Hematopoietic multipotent progenitor cell treated with erythropoietin and hydrocortisone succinate and interleukin-3 and kit ligand, for 17 days (in vitro differentiated cells): ENCODE data around the gene UXS1.
A peak's percentile ranks its signal among the peaks of the same experiment; 100 is the strongest.
"Not testable (repeated sequence)": the region's sequence is repeated elsewhere in the genome, so short reads cannot be mapped to it uniquely, and the experiment has no call there.

Experiments used
- DNase-seq: peaks from one replicate; pipeline ENCODE4 v3.0.0-alpha.2; 2015; ENCODE audit warnings: low spot score

Gene UXS1

GRCh38 chr2:106193977-106194778 lies at the start of gene UXS1:
TSS of gene UXS1 (minus strand) at chr2:106194301. CDS start at chr2:106194241, 60 bp downstream.
- peak; percentile 97 for DNase-seq

GRCh38 chr2:106239491-106239890 lies 45.4 kb upstream of the UXS1 start:
- not testable (repeated sequence) for DNase-seq

GRCh38 chr2:106235392-106235791 lies 41.3 kb upstream of the UXS1 start:
- DNase-seq, result not testable (repeated sequence)

GRCh38 chr2:106233350-106233706 lies 39.2 kb upstream of the UXS1 start:
- no peak for DNase-seq

GRCh38 chr2:106232638-106233349 lies 38.7 kb upstream of the UXS1 start:
- no peak for DNase-seq

- DNase-seq, result no peak
Observed at GRCh38 chr2:106223347-106223746, 29.2 kb upstream of the UXS1 start.

GRCh38 chr2:106222057-106222456 lies 28.0 kb upstream of the UXS1 start:
- not testable (repeated sequence) for DNase-seq

- no peak for DNase-seq
Observed at GRCh38 chr2:106219813-106220212, 25.7 kb upstream of the UXS1 start.

- not testable (repeated sequence) for DNase-seq
Observed at GRCh38 chr2:106219157-106219556, 25.1 kb upstream of the UXS1 start.

- DNase-seq, result no peak
Observed at GRCh38 chr2:106208874-106209273, 14.8 kb upstream of the UXS1 start.

- no peak for DNase-seq
Observed at GRCh38 chr2:106208399-106208798, 14.3 kb upstream of the UXS1 start.

- no peak for DNase-seq
Observed at GRCh38 chr2:106207246-106207645, 13.1 kb upstream of the UXS1 start.

GRCh38 chr2:106205488-106205887 lies 11.4 kb upstream of the UXS1 start:
- no peak for DNase-seq

GRCh38 chr2:106204551-106204950 lies 10.4 kb upstream of the UXS1 start:
- DNase-seq, result not testable (repeated sequence)

- no peak for DNase-seq
Observed at GRCh38 chr2:106201661-106202060, 7.6 kb upstream of the UXS1 start.

- DNase-seq, result no peak
Observed at GRCh38 chr2:106197878-106198277, 3.8 kb upstream of the UXS1 start.

- no peak for DNase-seq
Observed at GRCh38 chr2:106195981-106196380, 1.9 kb upstream of the UXS1 start.

GRCh38 chr2:106195456-106195855 lies 1.4 kb upstream of the UXS1 start:
- DNase-seq, result no peak

GRCh38 chr2:106193690-106193976 lies 468 bp downstream of the UXS1 start:
- DNase-seq, result no peak

- DNase-seq, result peak; percentile 14
Observed at GRCh38 chr2:106192752-106193689, 1.1 kb downstream of the UXS1 start.

- DNase-seq, result no peak
Observed at GRCh38 chr2:106191511-106192016, 2.5 kb downstream of the UXS1 start.

GRCh38 chr2:106189764-106190468 lies 4.2 kb downstream of the UXS1 start:
- no peak for DNase-seq
